ENCODE data around the gene ZNF33A.
"Not testable (repeated sequence)": the region's sequence is repeated elsewhere in the genome, so short reads cannot be mapped to it uniquely, and the experiment has no call there.

ZNF33A gene

DNA sequence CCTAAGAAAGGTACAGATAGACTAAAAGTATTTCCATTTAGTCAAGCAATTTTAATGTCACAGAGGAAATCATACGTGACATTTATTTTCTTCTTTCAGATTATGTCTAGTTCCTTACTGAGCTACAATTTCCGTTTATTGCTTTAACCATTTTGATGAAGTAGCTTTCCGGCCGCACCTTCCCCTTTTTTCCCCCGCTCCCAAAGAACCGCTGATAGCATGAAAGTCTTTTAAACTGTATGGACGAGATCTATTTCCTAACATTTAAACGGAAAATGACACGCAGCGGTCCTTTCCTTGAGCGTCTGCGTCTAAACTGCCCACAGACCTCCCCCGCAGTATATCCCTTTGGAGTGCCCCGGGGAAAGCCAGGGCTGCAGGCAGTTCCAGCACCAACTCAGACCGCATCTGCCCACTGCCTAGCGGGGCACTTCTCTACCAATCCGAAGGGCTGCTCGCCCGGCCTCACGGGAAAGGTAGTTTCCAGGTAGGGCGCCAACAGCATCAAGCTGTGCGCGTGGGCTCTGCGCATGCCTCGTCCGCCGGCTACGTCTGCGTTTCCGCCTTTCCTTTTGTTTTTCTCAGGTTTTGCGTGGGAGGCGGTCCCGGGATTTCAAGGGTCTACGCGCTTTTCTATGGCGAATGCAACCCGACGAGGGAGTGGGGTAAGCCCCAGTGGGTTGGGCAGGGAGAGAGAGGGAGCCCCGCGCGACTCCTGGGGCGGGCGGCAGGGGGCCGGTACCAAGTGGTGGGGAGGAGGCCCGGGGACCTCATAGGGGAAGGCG is at the start of gene ZNF33A:
Gene ZNF33A (plus strand): TSS at position 557 of the 785 bp plus-strand sequence. CDS start 1,667 bp downstream, outside the sequence.
- peak; percentile 57 for DNase-seq (ENCODE audit: low read depth)

DNA sequence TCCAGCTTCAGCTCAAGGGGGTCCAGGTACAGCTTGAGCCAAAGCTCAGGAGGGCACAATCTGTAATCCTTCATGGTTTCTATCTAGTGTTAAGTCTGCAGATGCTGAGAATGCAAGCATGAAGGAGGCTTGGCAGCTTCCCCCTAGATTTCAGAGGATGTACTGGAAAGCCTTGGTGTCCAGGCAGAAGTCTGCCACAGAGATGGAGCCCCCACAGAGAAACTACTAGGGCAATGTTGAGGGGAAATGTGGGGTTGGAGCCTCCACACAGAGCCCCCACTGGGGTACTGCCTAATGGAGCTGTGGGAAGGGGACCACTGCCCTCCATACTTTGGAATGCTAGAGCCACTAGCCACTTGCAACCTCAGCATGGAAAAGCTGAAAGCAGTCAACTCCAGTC is 45.5 kb upstream of the ZNF33A start:
- no peak for DNase-seq (ENCODE audit: low read depth)

DNA sequence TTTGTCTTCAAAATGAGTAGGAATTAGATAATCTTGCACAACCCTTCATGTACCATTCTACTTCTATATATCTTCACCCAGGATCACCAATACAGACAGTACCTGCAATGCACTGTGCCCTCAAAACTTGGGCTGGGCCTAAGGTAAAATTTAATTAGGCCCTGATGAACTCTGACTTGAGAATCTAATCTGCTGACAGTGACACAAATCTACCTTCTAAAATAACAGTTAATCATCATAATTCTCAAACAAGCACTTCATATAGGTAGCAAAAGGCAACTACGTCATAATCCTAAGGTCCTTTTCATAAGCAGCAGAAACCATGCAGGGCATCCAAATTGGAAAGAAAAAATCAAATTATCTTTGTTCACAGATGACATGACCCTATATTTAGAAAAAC is 38.1 kb upstream of the ZNF33A start:
- no peak for DNase-seq (ENCODE audit: low read depth)

DNA sequence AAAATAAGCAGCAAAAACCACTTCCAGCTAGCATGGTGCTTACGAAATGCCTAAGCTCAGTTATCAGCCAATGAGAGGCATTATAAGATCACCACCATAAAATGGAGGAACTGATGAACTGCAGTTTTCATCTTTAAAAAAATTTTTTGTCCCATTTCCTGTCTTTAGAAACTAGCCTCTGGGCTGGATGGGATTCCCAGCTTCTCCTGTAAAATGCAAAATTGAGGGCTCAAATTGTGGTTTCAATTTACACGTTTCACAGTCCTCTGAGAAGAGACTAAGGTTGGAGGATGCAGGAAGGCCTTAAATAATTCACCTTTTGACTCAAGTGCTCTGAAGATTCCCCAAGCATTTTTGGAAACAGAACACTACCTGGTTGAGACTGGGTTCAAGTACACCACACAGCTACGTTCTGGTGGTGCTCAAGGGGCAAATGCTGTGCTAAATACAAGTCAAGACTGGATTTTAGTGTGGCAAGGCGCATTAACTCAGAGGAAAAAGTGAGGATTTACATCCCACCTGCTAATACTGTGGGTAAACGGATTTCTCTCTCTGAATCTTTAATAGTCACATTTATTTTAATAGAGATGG is 35.0 kb upstream of the ZNF33A start:
- no peak for DNase-seq (ENCODE audit: low read depth)

DNA sequence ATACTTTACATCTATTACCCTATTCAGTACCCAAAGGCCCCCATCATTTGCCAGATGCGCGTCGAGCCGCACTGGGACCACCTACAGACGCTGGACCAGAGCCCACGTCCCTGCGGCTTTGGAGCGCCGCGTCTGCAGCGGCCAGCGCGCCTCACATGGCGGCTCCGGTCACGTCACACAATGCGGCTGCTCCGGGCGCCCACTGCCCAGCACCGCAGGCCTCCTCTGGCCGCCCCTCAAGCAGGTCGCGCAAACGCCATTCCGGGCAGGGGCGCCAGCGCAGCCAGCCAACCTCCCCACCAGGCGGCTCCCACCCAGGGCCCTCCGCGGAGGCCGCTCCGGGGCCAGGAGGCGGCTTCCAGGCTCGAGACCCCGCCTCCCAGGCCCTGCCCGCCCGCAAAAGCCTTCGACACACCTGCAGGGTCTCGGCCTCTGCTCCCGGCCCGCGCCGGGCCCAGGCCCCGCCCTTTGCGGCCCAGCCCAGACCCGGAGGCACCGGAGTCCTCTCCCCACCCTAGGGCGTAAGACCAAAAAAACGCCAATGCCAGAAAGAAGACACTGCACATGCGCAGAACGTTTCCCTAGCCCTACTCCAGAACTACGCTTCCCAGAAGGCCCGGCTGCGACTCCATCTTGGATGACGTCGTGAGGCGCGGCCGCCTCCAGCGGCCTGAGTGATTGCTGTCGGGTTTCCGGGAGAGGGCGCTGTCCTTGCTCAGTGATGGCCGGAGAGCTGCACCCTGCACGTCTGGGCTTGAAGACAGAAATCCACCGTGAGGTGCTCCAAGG is 34.2 kb upstream of the ZNF33A start, which contains the start of gene ZNF25:
Gene ZNF25 (minus strand): TSS at position 557 of the 789 bp plus-strand sequence. CDS start 4,925 bp downstream, outside the sequence.
- peak; percentile 87 for DNase-seq (ENCODE audit: low read depth)

DNA sequence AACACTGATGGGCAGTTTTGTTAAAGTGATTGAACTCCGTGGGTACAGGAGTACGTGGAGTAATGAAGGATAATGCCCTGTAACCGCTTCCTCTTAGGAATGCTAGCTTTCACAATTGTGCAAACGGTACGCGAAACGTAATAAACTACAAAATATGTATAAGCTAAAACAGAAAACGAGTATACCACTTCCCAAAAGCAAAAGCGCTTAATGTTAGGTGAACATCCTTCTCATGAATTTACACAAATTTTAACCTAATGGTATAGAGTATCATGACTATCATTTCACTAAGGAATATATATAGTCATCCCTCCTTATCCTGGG is 33.6 kb upstream of the ZNF33A start:
- DNase-seq (ENCODE audit: low read depth): no peak

DNA sequence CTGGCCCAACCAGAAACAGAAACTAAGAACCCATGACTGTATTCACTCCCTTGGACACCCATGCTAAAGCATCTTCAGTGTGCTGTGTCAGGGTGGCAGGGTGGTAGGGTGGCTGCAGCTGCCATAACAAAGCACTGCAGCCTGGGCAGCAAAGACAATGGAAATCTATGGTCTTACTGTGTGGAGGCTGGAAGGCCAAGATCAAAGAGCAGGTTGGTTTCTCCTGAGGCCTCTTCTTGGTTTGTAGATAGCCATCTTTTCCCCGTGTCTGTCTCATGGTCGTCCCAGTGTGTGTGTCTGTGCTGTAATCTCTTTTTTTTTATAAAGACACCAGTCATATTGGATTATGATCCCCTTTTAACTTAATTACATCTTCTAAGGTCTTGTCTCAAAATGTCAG is 18.8 kb upstream of the ZNF33A start:
- no peak for DNase-seq (ENCODE audit: low read depth)

DNA sequence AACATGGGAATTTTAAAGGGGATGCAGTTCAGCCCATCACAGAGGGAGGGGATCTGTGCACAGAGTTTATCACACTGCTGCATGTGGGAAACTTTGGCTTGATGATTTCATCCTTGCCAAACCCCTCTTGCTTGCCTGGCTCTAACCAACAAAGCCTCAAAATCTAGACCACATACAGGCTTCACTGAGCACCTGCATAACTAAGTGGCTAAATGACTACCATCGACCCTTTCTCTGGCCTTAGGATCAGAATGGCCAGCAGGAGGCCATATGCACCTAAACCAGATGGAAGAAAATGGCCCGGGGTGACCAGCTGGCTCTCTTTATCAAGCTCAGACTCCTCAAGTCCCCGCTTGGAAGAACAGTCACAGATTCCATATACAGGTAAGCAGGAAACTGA is 18.4 kb upstream of the ZNF33A start:
- DNase-seq (ENCODE audit: low read depth): no peak

DNA sequence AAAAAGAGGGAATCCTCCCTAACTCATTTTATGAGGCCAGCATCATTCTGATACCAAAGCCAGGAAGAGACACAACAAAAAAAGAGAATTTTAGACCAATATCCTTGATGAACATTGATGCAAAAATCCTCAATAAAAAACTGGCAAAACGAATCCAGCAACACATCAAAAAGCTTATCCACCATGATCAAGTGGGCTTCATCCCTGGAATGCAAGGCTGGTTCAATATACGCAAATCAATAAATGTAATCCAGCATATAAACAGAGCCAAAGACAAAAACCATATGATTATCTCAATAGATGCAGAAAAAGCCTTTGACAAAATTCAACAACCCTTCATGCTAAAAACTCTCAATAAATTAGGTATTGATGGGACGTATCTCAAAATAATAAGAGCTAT is 11.6 kb upstream of the ZNF33A start:
- not testable (repeated sequence) for DNase-seq (ENCODE audit: low read depth)

DNA sequence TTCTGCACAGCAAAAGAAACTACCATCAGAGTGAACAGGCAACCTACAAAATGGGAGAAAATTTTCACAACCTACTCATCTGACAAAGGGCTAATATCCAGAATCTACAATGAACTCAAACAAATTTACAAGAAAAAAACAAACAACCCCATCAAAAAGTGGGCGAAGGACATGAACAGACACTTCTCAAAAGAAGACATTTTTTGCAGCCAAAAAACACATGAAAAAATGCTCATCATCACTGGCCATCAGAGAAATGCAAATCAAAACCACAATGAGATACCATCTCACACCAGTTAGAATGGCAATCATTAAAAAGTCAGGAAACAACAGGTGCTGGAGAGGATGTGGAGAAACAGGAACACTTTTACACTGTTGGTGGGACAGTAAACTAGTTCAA is 10.0 kb upstream of the ZNF33A start:
- DNase-seq (ENCODE audit: low read depth): not testable (repeated sequence)

DNA sequence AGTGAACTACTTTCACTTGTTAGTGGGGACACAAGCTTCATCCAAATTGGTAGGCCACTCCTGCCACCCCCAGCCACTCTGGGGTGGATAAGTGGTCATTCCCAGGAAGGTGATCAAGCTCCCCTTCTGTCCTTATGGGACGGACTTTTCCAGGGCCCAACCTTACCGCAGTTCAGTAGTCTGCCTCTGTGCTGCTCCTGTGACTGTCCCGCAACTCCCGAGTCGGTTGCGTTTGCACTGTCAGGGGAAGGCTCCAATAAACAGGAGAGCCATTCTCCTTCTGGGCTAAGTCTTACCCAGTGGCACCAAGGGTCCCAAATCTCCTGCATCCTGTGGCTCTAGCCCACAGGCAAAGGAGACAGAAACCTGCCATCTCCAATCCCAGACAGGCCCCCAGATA is 7.4 kb upstream of the ZNF33A start:
- no peak for DNase-seq (ENCODE audit: low read depth)

DNA sequence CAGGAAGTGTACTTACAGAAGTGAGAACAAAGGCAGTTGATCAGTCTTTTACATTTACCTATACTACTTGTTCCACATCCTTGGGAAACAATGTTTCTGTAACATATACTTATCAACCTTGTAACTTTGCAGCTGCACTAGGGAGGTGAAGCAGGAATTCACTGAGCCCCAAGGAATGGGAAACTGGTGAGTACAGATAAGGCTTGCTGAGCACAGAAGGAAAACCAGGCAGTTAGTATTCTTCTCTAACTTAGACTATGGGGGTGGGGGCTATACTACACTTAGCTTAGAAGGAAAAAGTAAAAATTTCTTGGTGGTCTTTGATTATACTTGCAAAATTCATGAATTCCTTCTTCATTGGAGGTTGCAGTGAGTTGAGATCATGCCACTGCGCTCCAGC is 6.9 kb upstream of the ZNF33A start:
- no peak for DNase-seq (ENCODE audit: low read depth)

DNA sequence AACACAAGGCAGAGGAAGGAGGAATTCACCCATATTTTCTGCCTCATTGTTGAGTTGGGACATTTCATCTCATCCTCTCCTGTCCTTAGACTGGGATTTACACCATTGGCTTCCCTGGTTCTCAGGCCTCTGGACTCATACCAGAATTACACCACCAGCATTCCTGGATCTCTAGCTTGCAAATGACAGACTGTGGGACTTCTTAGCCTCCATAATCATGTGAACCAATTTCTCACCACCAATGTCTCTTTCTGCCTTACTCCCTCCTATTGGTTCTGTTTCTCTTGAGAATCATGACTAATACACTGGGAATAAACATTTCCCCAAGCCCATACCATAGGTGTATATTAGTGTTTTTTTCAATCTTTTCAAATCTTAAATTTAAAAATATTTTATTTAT is 2.9 kb upstream of the ZNF33A start:
- DNase-seq (ENCODE audit: low read depth): no peak

DNA sequence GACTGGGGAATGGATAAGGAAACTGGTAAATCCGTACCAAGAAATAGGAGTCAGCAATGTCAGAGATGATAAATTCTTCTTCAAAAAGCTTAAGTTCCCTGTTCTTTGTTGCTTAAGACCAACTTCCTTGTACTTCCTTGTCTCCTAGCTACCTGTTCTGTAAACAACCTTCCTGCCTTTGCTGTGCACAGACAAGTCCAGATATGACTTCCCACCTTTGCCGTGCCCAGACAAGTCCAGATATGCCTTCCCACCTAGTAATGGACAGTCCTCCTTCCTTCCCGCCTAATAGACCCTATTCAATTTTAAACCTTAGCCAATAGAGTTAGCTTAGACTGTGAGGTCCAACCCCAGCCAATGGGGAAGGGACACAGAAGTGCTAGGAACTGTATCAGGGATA is 2.5 kb upstream of the ZNF33A start:
- no peak for DNase-seq (ENCODE audit: low read depth)

DNA sequence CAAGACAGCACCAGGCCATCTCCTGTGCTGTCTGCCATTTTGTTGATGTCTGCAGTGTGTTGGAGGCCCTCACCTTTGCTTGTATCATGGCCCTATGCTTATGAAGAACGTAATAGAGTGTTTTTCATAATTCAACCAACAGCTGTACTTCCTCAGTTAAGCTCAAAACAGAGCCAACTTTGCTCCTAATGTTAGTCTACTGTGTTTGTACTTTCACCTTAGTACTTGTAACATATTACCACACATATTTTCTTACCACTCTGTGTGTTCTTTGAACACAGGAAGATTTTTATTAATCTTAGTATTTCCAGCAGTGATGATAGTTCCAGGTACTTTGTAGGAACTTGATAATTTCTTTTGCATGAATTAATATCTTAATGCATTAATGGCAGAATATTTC is 5.9 kb downstream of the ZNF33A start:
- no peak for DNase-seq (ENCODE audit: low read depth)

DNA sequence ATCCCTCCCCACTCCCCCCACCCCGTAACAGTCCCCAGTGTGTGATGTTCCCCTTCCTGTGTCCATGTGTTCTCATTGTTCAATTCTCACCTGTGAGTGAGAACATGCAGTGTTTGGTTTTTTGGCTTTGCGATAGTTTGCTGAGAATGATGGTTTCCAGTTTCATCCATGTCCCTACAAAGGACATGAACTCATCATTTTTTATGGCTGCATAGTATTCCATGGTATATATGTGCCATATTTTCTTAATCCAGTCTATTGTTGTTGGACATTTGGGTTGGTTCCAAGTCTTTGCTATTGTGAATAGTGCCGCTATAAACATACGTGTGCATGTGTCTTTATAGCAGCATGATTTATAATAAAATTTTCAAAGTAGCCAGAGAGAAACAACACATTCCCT is 8.6 kb downstream of the ZNF33A start:
- not testable (repeated sequence) for DNase-seq (ENCODE audit: low read depth)

DNA sequence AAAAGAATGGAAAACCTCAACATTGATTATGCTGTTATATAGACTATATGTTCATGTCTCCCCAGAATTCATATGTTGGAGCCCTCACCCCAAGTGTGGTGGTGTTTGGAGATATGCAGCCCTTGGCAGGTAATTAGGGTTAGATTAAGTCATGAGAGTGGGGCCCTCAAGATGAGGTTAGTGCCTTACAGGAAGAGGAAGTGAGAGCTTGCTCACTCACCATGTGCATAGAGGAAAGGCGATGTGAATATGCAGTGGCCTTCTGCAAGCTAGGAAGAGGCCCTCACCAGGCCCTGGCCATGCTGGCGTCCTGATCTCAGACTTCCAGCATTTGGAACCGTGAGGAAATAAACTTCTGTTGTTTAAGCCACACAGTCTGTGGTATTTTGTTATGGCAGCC is 14.8 kb downstream of the ZNF33A start:
- DNase-seq (ENCODE audit: low read depth): no peak

DNA sequence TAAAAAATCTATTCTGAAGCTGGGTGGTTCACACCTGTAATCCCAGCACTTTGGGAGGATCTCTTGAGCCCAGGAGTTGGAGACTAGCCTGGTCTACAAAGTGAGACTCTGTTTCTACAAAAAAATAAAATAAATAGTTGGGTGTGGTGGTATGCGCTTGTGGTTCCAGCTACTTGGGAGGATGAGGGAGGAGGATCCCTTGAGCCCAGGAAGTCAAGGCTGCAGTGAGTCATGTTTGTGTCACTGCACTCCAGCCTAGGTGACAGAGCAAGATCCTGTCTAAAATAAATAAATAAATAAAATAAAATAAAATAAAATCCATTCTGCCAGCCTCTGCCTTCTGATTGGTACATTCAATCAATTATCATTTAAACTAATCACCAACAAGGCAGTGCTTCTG is 17.5 kb downstream of the ZNF33A start:
- no peak for DNase-seq (ENCODE audit: low read depth)

DNA sequence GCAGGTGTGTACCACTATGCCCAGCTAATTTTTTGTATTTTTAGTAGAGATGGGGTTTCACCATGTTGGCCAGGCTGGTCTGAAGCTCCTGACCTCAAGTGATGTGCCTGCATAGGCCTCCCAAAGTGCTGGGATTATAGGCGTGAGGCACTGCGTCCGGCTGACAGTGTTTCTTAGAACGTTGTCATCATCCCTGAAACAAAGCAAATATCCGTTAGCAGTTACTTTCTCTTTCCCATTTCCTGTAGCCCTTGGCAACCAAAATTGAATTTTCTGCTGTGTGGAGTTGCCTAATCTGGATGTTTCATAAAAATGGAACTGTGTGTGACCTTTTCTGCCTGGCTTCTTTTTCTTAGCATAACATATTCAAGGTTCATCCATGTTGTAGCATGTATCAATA is 22.4 kb downstream of the ZNF33A start:
- no peak for DNase-seq (ENCODE audit: low read depth)

DNA sequence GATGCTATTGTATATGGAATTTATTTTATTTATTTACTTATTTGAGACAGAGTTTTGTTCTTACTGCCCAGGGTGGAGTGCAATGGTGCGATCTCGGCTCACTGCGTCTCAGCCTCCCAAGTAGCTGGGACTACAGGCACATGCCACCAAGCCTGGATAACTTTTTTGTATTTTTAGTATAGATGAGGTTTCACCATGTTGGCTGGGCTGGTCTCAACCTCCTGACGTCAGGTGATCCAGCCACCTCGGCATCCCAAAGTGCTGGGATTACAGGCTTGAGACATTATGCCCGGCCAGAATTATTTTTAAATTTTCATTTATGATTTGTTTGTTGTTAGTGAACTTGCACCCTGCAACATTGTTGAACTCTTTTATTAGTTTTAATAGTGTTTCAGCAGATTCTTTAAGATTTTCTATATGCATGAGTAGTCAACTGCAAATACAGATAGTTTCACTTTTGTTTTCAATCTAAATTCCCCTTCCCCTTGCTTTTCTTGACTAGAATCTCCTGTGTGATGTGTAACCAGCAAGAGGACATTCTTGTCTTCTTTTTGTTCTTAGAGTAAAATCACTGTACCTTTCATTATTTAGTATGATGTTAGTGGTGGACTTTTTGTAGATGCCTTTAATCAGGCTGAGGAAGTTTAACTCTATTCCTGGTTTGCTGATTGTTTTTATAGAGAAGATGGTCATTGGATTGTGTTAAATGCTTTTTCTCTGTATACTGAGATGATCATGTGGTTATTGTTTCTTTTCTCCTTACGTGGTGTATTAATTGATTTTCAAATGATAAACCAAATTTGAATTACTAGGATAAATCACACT is 27.8 kb downstream of the ZNF33A start:
- DNase-seq (ENCODE audit: low read depth): no peak

DNA sequence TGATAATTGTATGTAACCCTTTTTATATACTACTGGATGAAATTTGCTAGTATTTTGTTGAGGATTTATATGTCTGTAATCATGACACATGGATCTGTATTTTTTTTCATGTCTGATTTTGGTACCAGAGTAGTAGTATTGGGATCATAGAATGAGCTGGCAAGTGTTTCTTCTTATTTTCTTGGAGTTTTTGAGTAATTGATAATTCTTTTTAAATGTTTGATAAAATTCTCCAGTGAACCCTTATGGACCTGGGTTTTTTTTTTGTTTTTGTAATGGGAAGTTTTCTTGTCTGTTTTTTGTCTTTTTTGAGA is 28.4 kb downstream of the ZNF33A start:
- DNase-seq (ENCODE audit: low read depth): no peak

DNA sequence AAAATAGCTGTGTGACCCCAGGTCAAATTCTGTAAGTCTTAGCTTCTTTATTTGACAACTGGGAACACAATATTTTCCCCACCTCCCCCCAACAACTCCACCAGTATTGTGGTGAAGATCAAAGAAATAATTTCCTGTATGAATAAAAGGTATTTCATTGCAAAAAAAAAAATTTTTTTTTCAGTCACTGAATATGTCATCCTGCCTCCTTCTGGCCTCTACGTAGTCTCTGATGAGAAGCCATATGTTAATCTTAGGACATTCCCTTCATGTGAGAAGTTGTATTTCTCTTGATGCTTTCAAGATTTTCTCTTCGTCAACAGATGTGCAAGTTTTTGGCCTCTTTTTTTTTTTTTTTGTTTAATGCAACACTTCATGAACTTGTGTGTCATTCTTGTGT is 33.0 kb downstream of the ZNF33A start:
- DNase-seq (ENCODE audit: low read depth): no peak

Measured in GM04503 (cell line).